Measurements from ENCODE around the gene RBCK1.

Gene RBCK1

GRCh38 chr20:407953-408842 lies at the start of gene RBCK1:
RBCK1 (plus strand) TSS chr20:408299; CDS start chr20:408758, 459 bp downstream.
- peaks cover 17% of the 10 kb centered on the region for H3K9me3 ChIP-seq (ENCODE audit: low read length)
- peak within 1 kb of the TSS; percentile 81 for H2AFZ ChIP-seq (ENCODE audit: low read depth, low read length)
- H3K4me1 ChIP-seq (ENCODE audit: insufficient read depth, low read length): peaks cover 15% of the 10 kb centered on the region
- no peaks in the 10 kb centered on the region for H3K27me3 ChIP-seq (ENCODE audit: insufficient read depth, low read length)
- peaks cover 26% of the 10 kb centered on the region for H3K36me3 ChIP-seq (ENCODE audit: insufficient read depth, low read length)
- peak within 1 kb of the TSS; percentile 84 for H3K4me3 ChIP-seq (ENCODE audit: low read length)

- H2AFZ ChIP-seq (ENCODE audit: low read depth, low read length): no peak overlapping the region
- H3K4me3 ChIP-seq (ENCODE audit: low read length): no peak overlapping the region
- no peaks in the 10 kb centered on the region for H3K27me3 ChIP-seq (ENCODE audit: insufficient read depth, low read length)
- no peaks in the 10 kb centered on the region for H3K36me3 ChIP-seq (ENCODE audit: insufficient read depth, low read length)
- H3K9me3 ChIP-seq (ENCODE audit: low read length): no peaks in the 10 kb centered on the region
- peaks cover 11% of the 10 kb centered on the region for H3K4me1 ChIP-seq (ENCODE audit: insufficient read depth, low read length)
These were observed 49.1 kb upstream of the RBCK1 start for GRCh38 chr20:358891-359555.

- Histone ChIP-seq H3K4me3 (ENCODE audit: low read length) (no peak overlapping the region), H3K9me3 (ENCODE audit: low read length) (no peaks in the 10 kb centered on the region), H2AFZ (ENCODE audit: low read depth, low read length) (no peak overlapping the region), H3K27me3 (ENCODE audit: insufficient read depth, low read length) (no peaks in the 10 kb centered on the region), H3K36me3 (ENCODE audit: insufficient read depth, low read length) (no peaks in the 10 kb centered on the region), H3K4me1 (ENCODE audit: insufficient read depth, low read length) (peaks cover 11% of the 10 kb centered on the region)
These were observed 46.5 kb upstream of the RBCK1 start for GRCh38 chr20:361561-361960.

- Histone ChIP-seq H3K4me3 (ENCODE audit: low read length) (no peak overlapping the region), H3K4me1 (ENCODE audit: insufficient read depth, low read length) (peaks cover 11% of the 10 kb centered on the region)
These were observed 45.5 kb upstream of the RBCK1 start for GRCh38 chr20:362271-363254.

GRCh38 chr20:363319-364078 lies 44.6 kb upstream of the RBCK1 start:
- Histone ChIP-seq H3K36me3 (ENCODE audit: insufficient read depth, low read length) (no peaks in the 10 kb centered on the region), H3K4me3 (ENCODE audit: low read length) (no peak overlapping the region), H3K9me3 (ENCODE audit: low read length) (no peaks in the 10 kb centered on the region), H3K4me1 (ENCODE audit: insufficient read depth, low read length) (peaks cover 11% of the 10 kb centered on the region), H2AFZ (ENCODE audit: low read depth, low read length) (no peak overlapping the region), H3K27me3 (ENCODE audit: insufficient read depth, low read length) (peaks cover under 1% of the 10 kb centered on the region)

More at GRCh38 chr20:362271-363254, 45.5 kb upstream of the RBCK1 start:
- Histone ChIP-seq H3K36me3 (ENCODE audit: insufficient read depth, low read length) (no peaks in the 10 kb centered on the region), H2AFZ (ENCODE audit: low read depth, low read length) (no peak overlapping the region), H3K9me3 (ENCODE audit: low read length) (no peaks in the 10 kb centered on the region), H3K27me3 (ENCODE audit: insufficient read depth, low read length) (no peaks in the 10 kb centered on the region)

GRCh38 chr20:364905-365794 lies 42.9 kb upstream of the RBCK1 start:
- Histone ChIP-seq H3K36me3 (ENCODE audit: insufficient read depth, low read length) (no peaks in the 10 kb centered on the region), H2AFZ (ENCODE audit: low read depth, low read length) (no peak overlapping the region), H3K9me3 (ENCODE audit: low read length) (no peaks in the 10 kb centered on the region), H3K4me3 (ENCODE audit: low read length) (no peak overlapping the region), H3K27me3 (ENCODE audit: insufficient read depth, low read length) (peaks cover 2% of the 10 kb centered on the region), H3K4me1 (ENCODE audit: insufficient read depth, low read length) (peaks cover 11% of the 10 kb centered on the region)

- peaks cover 5% of the 10 kb centered on the region for H3K4me1 ChIP-seq (ENCODE audit: insufficient read depth, low read length)
- H3K36me3 ChIP-seq (ENCODE audit: insufficient read depth, low read length): no peaks in the 10 kb centered on the region
These were observed 41.9 kb upstream of the RBCK1 start for GRCh38 chr20:366041-366718.

GRCh38 chr20:366719-367485 lies 41.2 kb upstream of the RBCK1 start:
- Histone ChIP-seq H3K36me3 (ENCODE audit: insufficient read depth, low read length) (no peaks in the 10 kb centered on the region), H3K9me3 (ENCODE audit: low read length) (no peaks in the 10 kb centered on the region), H3K4me3 (ENCODE audit: low read length) (no peak overlapping the region), H3K4me1 (ENCODE audit: insufficient read depth, low read length) (no peaks in the 10 kb centered on the region), H3K27me3 (ENCODE audit: insufficient read depth, low read length) (peaks cover 2% of the 10 kb centered on the region), H2AFZ (ENCODE audit: low read depth, low read length) (no peak overlapping the region)

More at GRCh38 chr20:366041-366718, 41.9 kb upstream of the RBCK1 start:
- Histone ChIP-seq H3K9me3 (ENCODE audit: low read length) (no peaks in the 10 kb centered on the region), H3K27me3 (ENCODE audit: insufficient read depth, low read length) (peaks cover 2% of the 10 kb centered on the region), H3K4me3 (ENCODE audit: low read length) (no peak overlapping the region), H2AFZ (ENCODE audit: low read depth, low read length) (no peak overlapping the region)

GRCh38 chr20:367486-367887 lies 40.6 kb upstream of the RBCK1 start:
- no peaks in the 10 kb centered on the region for H3K4me1 ChIP-seq (ENCODE audit: insufficient read depth, low read length)
- H3K4me3 ChIP-seq (ENCODE audit: low read length): no peak overlapping the region
- no peak overlapping the region for H2AFZ ChIP-seq (ENCODE audit: low read depth, low read length)
- no peaks in the 10 kb centered on the region for H3K36me3 ChIP-seq (ENCODE audit: insufficient read depth, low read length)
- H3K9me3 ChIP-seq (ENCODE audit: low read length): no peaks in the 10 kb centered on the region
- peaks cover 2% of the 10 kb centered on the region for H3K27me3 ChIP-seq (ENCODE audit: insufficient read depth, low read length)

- Histone ChIP-seq H3K27me3 (ENCODE audit: insufficient read depth, low read length) (peaks cover 2% of the 10 kb centered on the region), H3K4me1 (ENCODE audit: insufficient read depth, low read length) (no peaks in the 10 kb centered on the region), H3K9me3 (ENCODE audit: low read length) (no peaks in the 10 kb centered on the region), H3K36me3 (ENCODE audit: insufficient read depth, low read length) (no peaks in the 10 kb centered on the region), H2AFZ (ENCODE audit: low read depth, low read length) (no peak overlapping the region), H3K4me3 (ENCODE audit: low read length) (no peak overlapping the region)
These were observed 39.2 kb upstream of the RBCK1 start for GRCh38 chr20:368915-369314.

Data from neuron (in vitro differentiated cells).